Measurements from ENCODE around the gene QSOX2.

The QSOX2 gene

GRCh38 chr9:136245219-136246150, at the start of gene QSOX2:
QSOX2 (minus strand) TSS chr9:136245812; CDS start chr9:136245803, 9 bp downstream.
- no peak for DNase-seq

DNA sequence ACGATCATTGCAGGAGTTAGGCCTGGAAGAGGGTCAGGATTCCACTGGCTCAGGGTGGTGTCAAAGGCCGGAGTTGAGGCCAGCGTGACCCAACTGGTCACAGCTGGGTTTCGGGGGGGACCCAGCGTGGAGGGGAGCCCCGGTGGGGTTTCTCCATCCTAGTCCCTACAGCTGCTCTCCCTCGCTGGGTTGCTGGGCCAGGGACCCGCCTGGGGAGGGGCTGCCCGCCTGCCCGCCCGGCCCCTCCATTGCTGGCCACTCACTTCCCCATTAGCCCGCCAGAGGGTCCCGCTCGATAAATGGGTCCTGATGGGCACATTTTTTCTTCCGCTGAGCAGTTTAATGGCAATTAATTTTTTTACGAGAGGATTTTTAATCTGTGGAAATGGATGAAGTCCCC, 49.4 kb upstream of the QSOX2 start:
- DNase-seq, result no peak

- DNase-seq, result no peak
Measured at GRCh38 chr9:136294437-136294836, 48.8 kb upstream of the QSOX2 start.

DNA sequence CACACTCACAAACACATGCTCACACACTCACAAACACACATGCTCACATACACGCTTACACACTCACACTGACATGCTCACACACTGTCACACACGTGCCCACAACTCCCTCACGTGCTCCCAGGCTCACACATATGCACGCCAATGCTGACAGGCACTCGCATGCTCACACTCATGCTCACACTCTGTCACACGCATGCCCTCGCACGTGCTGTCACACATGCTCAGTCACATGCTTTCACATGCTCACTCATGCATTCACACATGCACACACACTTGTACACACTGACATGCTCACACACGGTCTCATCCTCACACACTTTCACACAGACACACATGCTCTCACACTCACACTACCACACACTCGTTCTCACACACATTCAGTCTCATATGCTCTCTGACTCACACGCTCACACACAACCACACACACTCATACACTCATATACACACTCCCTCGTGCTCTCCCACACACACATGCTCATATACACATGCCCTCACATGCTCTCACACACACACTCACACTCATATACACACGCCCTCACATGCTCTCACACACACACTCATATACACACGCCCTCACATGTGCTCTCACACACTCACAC, 48.0 kb upstream of the QSOX2 start:
- DNase-seq, result no peak

- no peak for DNase-seq
Measured at GRCh38 chr9:136292591-136293448, 47.2 kb upstream of the QSOX2 start.

DNA sequence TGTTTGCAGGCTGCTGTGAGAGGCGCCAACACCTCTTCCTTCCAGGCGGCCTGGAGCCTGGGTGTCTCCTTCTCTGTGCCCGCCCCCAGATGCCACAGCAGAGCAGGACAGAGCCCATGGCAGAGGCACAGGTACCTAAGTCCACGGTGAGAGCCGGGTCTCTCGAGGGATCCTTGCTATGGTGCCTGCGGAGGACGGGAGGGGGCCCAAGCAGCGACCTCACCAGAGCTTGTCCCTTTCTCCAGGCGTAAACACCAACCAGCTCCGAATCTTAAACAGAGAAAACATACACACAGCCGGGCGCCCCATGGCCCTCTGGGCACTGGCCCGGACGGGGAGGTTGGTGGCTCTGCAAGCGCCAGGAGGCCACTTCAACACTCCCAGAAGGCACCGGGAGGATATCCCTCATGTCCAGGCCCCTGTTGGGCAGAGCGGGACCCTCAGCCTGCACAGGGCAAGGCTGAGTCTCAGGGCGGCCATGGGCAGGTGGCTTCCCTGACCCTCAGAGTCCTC, 46.5 kb upstream of the QSOX2 start:
- DNase-seq, result no peak

DNA sequence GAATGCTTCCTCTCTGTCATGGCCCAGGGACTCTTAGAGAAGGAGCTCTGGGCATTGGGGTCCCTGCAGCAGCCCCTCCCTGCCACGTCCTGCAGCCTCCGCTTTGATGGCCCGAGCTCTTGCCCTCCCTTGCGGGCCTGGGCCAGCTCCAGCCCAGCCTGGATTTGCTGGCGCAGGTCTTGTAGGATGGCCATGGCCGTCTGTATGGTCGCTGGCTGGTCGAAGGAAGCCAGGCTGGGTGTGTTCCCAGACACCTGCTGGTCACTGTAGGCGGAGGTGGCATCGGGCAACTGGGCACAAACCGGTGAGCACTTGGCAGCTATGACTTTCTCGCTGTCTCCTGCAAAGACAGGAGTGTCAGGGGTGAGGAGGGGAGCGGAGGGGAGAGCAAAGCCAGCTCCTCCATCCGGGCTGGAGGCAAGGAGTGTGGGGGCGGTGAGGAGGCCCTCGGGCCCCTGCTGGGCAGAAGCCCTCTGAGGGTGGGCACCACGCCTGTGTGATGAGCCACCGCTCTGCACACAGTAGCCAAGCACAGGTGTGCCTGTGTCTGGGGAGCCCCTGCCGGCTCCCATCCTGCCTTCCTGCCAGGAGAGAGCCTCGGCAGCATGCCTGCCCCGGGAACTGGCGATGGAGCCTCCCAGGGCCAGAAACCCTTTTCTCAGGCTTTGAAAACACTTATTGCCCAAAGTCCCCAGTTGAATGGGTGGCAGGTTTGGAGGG, 45.9 kb upstream of the QSOX2 start:
- no peak for DNase-seq

GRCh38 chr9:136290508-136291000, 44.9 kb upstream of the QSOX2 start:
- DNase-seq, result no peak

GRCh38 chr9:136289651-136290507, 44.3 kb upstream of the QSOX2 start:
- DNase-seq, result no peak

- no peak for DNase-seq
Measured at GRCh38 chr9:136287960-136288753, 42.5 kb upstream of the QSOX2 start.

- no peak for DNase-seq
Measured at GRCh38 chr9:136286987-136287379, 41.4 kb upstream of the QSOX2 start.

DNA sequence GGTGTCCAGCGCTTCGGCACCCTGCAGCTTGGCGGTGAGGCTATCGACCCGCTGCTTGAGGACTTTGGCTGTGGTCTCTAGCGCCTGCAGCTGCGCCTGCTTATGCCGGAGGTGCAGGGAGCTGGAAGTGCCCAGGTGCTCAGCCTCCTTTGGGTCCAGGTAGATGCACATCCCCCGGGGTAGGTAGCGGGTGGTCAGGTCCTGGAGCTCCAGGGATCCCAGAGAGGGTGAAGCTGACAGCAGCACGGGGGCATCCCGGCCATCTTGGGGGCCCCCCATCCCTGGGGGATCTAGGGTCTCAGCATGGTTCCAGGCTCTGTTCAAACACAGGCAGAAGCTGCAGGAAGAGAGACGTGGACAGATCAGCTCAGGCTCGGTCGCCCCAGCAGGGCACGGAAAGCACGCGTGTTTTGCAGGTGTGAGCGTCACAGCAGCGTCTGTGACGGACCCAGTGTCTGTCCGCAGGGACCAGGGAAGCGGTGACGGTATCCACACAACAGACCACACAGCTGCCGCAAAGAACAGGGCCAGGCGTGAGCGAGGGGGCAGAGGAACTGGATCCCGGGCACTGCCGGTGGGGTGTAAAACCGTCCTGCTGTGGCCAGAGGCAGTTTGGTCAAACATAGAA, 40.9 kb upstream of the QSOX2 start:
- no peak for DNase-seq

DNA sequence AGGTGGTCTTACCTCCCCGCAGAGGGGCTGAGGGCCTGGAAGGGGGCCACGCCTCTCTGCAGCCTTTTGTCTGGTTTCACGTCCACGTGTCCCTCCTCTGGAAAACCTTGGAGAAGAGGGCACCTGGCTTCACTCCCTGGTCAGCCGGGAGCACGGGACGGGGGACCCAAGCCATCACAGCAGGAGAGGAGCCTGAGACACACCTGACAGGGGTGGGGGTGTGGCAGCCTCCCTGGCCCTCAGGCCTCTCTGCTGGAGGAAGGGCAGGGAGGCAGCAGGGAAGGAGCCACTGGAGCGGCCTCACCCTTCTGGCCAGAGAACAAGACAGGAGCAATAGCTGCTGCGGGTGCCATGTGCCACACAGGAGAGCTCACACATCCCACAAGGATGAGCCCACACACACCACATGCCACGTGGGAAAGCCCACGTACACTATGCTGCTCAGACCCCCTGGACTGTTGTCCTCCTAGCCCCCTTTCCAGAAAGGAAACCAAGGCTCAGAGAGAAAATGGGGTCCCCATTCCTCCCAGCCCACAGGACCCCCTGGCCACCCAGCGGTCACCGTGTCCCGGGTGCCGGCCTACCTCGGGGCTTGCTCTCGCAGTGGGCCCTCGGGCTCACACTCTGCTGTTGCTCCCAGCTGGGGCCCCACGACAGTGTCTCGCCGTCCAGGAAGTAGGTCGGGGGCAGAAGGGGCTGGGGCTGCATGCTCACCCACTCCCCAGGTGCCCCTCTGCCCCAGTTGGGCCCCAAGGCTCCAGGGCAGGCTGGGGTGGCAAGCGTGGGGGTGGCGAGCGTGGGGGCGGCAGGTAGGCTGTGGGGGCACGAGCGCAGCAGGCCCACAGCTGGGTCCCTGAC, 40.1 kb upstream of the QSOX2 start:
- DNase-seq, result no peak

- no peak for DNase-seq
Measured at GRCh38 chr9:136284951-136285350, 39.3 kb upstream of the QSOX2 start.

- DNase-seq, result no peak
Measured at GRCh38 chr9:136284311-136284710, 38.7 kb upstream of the QSOX2 start.

- no peak for DNase-seq
Measured at GRCh38 chr9:136283291-136284235, 38.0 kb upstream of the QSOX2 start.

- no peak for DNase-seq
Measured at GRCh38 chr9:136282272-136282861, 36.8 kb upstream of the QSOX2 start.
